IPS-NIHi7 (cell line): ENCODE results near the gene OGFR.

Experiments
- DNase-seq: peaks from one replicate; pipeline ENCODE4 v3.0.0; 2012; ENCODE audit warnings: mixed read lengths; ENCODE audit errors: extremely low spot score

The OGFR gene

GRCh38 chr20:62800314-62801259 is 4.0 kb upstream of the OGFR start:
- DNase-seq: no peak

GRCh38 chr20:62801284-62802010 is 3.2 kb upstream of the OGFR start:
- DNase-seq: no peak

- DNase-seq: no peak
These were observed 2.5 kb upstream of the OGFR start for GRCh38 chr20:62802026-62802712.

- DNase-seq: no peak
These were observed 511 bp upstream of the OGFR start for GRCh38 chr20:62804021-62804626.

- DNase-seq: peak; percentile 27
These were observed 598 bp downstream of the OGFR start for GRCh38 chr20:62805155-62805710.

- DNase-seq: no peak
These were observed 1.2 kb downstream of the OGFR start for GRCh38 chr20:62805711-62806382.

GRCh38 chr20:62806383-62807050 is 1.9 kb downstream of the OGFR start:
- DNase-seq: no peak

GRCh38 chr20:62807444-62808210 is 3.0 kb downstream of the OGFR start:
- no peak for DNase-seq

GRCh38 chr20:62808211-62808865 is 3.7 kb downstream of the OGFR start:
- peak; percentile 84 for DNase-seq

- no peak for DNase-seq
These were observed 5.1 kb downstream of the OGFR start for GRCh38 chr20:62809530-62810428.

- DNase-seq: no peak
These were observed 6.7 kb downstream of the OGFR start for GRCh38 chr20:62811320-62811719.

GRCh38 chr20:62811720-62812119 is 7.1 kb downstream of the OGFR start:
- DNase-seq: no peak

- DNase-seq: no peak
These were observed 7.7 kb downstream of the OGFR start for GRCh38 chr20:62812181-62812906.

- no peak for DNase-seq
These were observed 8.2 kb downstream of the OGFR start for GRCh38 chr20:62812907-62813200.

GRCh38 chr20:62813588-62813987 is 9.0 kb downstream of the OGFR start:
- no peak for DNase-seq

- DNase-seq: no peak
These were observed 9.5 kb downstream of the OGFR start for GRCh38 chr20:62814060-62814708.

GRCh38 chr20:62814709-62815065 is 10.1 kb downstream of the OGFR start:
- no peak for DNase-seq
